A549 (cell line): Measurements from ENCODE around the gene TMEM164. TPM values are rescaled to one million over a fixed set of nuclear protein-coding genes. Genes with fewer than 3 reads are reported as not detected.

Experiments
- ATAC-seq, 2 experiments: fragments of 200-7000 bp in 1 of 2; fragments of >200 bp in 1 of 2; cut with Nextera tagmentation in 1 of 2; cut with Tn5 transposase in 1 of 2; 3 replicates each; pipeline versions ENCODE4 v1.8.0 to v1.9.1; 2018 to 2020; ENCODE audit warnings: mild to moderate bottlenecking in 1 of 2, moderate library complexity in 1 of 2
- CTCF ChIA-PET: fragments of 300-600 bp; sonication (Branson Sonifier 250); formaldehyde crosslinking; extraction: SDS; loops from one replicate; lab custom pipeline; 2021; ENCODE audit warnings: antibody characterized with exemption, inconsistent platforms; lab: Yijun Ruan, JAX
- POLR2A ChIA-PET: fragments of 350-600 bp; formaldehyde crosslinking; extraction: SDS; loops from one replicate; lab custom pipeline; 2021; ENCODE audit warnings: antibody characterized with exemption, inconsistent platforms; lab: Yijun Ruan, JAX
- DNase-seq, 2 experiments: peaks; one replicate each; pipeline versions ENCODE4 v3.0.0 to v3.0.0-alpha.2; 2011 to 2016; ENCODE audit warnings: low read depth in 1 of 2, low spot score in 1 of 2
- FAIRE-seq: peaks from 2 replicates; lab custom pipeline; 2011; peaks lifted over from hg19 to GRCh38; lab: Jason Lieb, UNC
- H3K27ac ChIP-seq, 2 experiments: fragments of >200 bp; sonication (Bioruptor Twin); formaldehyde crosslinking; 3 replicates each; pipeline ENCODE4 v1.5.1; 2016 to 2017
- H3K4me1 ChIP-seq: fragments of >200 bp; sonication (Bioruptor Twin); formaldehyde crosslinking; 3 replicates; pipeline ENCODE4 v1.6.1; 2016
- H3K4me2 ChIP-seq: fragments of >200 bp; sonication (Bioruptor Twin); formaldehyde crosslinking; 3 replicates; pipeline ENCODE4 v1.6.1; 2016
- H3K4me3 ChIP-seq: fragments of >200 bp; sonication (Bioruptor Twin); formaldehyde crosslinking; 3 replicates; pipeline ENCODE4 v1.5.1; 2016
- H3K9me3 ChIP-seq: fragments of >200 bp; sonication (Bioruptor Twin); formaldehyde crosslinking; 3 replicates; pipeline ENCODE4 v1.6.1; 2016
- ATOH8 ChIP-seq: fragments of 250-450 bp; sonication (Bioruptor Pico); IDR thresholded peaks from 2 replicates; pipeline ENCODE4 v1.5.0; 2020; ENCODE audit warnings: low read depth, mild to moderate bottlenecking, moderate library complexity
- CHD2 ChIP-seq: fragments of 150-350 bp; IDR thresholded peaks from 2 replicates; pipeline ENCODE4 v1.6.1; 2014; ENCODE audit warnings: low read length; ENCODE audit not compliant: partially characterized antibody
- CTCF ChIP-seq: fragments of >200 bp; sonication (Bioruptor Twin); formaldehyde crosslinking; IDR thresholded peaks from 3 replicates; pipeline ENCODE4 v1.5.1; 2016
- EHF ChIP-seq: fragments of 250-450 bp; sonication (Bioruptor Pico); IDR thresholded peaks from 2 replicates; pipeline ENCODE4 v1.5.0; 2020; ENCODE audit warnings: mild to moderate bottlenecking
- FOXS1 ChIP-seq: fragments of 250-450 bp; sonication (Bioruptor Pico); IDR thresholded peaks from 2 replicates; pipeline ENCODE4 v1.5.0; 2020; ENCODE audit warnings: mild to moderate bottlenecking, moderate library complexity
- GATA3 ChIP-seq: IDR thresholded peaks from 2 replicates; pipeline ENCODE4 v1.6.1; 2012; ENCODE audit warnings: borderline replicate concordance
- HEYL ChIP-seq: fragments of 250-450 bp; sonication (Bioruptor Pico); IDR thresholded peaks from 2 replicates; pipeline ENCODE4 v1.8.0; 2021; ENCODE audit warnings: mild to moderate bottlenecking, moderate library complexity
- KDM5A ChIP-seq: fragments of 200-600 bp; sonication (generic); IDR thresholded peaks from 2 replicates; pipeline ENCODE4 v1.6.1; 2016; ENCODE audit warnings: antibody characterized with exemption, mild to moderate bottlenecking
- MAX ChIP-seq: IDR thresholded peaks from 2 replicates; pipeline ENCODE4 v1.6.1; 2012
- MAZ ChIP-seq: fragments of 150-350 bp; IDR thresholded peaks from 2 replicates; pipeline ENCODE4 v1.6.1; 2014; ENCODE audit warnings: antibody characterized with exemption, low read depth, low read length, borderline replicate concordance
- NPAS2 ChIP-seq: fragments of 250-450 bp; sonication (Bioruptor Pico); IDR thresholded peaks from 2 replicates; pipeline ENCODE4 v1.8.0; 2022; ENCODE audit warnings: mild to moderate bottlenecking, moderate library complexity, borderline replicate concordance
- NR3C1 ChIP-seq: fragments of >200 bp; sonication (Bioruptor Twin); formaldehyde crosslinking; IDR thresholded peaks from 3 replicates; pipeline ENCODE4 v1.6.1; 2017
- PHF8 ChIP-seq: fragments of 200-600 bp; sonication (generic); IDR thresholded peaks from 2 replicates; pipeline ENCODE4 v1.6.1; 2016; ENCODE audit warnings: low read depth, mild to moderate bottlenecking, antibody characterized with exemption, moderate library complexity, borderline replicate concordance
- POLR2AphosphoS2 ChIP-seq: conservative IDR thresholded peaks from 2 replicates; pipeline ENCODE4 v1.6.1; 2012; ENCODE audit warnings: low read length, improper control_type of control experiment, inconsistent platforms
- RCOR1 ChIP-seq: fragments of 150-350 bp; IDR thresholded peaks from 2 replicates; pipeline ENCODE4 v1.6.1; 2014; ENCODE audit warnings: antibody characterized with exemption, low read length, low read depth
- RNF2 ChIP-seq: fragments of 200-600 bp; sonication (generic); IDR thresholded peaks from 2 replicates; pipeline ENCODE4 v1.6.1; 2016; ENCODE audit warnings: low read depth, mild to moderate bottlenecking, antibody characterized with exemption, moderate library complexity, borderline replicate concordance
- SMC3 ChIP-seq: fragments of >200 bp; sonication (Bioruptor Twin); formaldehyde crosslinking; IDR thresholded peaks from 3 replicates; pipeline ENCODE4 v1.6.1; 2018; ENCODE audit warnings: inconsistent platforms
- TFCP2L1 ChIP-seq: fragments of 250-450 bp; sonication (Bioruptor Pico); IDR thresholded peaks from 2 replicates; pipeline ENCODE4 v1.5.0; 2021; ENCODE audit warnings: mild to moderate bottlenecking
- TP53 ChIP-seq: fragments of 250-450 bp; sonication (Bioruptor Pico); IDR thresholded peaks from 2 replicates; pipeline ENCODE4 v1.5.0; 2021; ENCODE audit warnings: mild to moderate bottlenecking, moderate library complexity
- ZFP36 ChIP-seq: fragments of 450-650 bp; IDR thresholded peaks from 2 replicates; pipeline ENCODE4 v1.6.1; 2014; ENCODE audit warnings: borderline replicate concordance; ENCODE audit not compliant: partially characterized antibody
- WGBS: methylation state at CpG from one replicate; pipeline ENCODE4 v1.1.6; 2017; ENCODE audit errors: missing lambda C conversion rate; 5-methylcytosine and 5-hydroxymethylcytosine counted together
- polyA plus RNA-seq, 4 experiments: library from polyadenylated mRNA; depleted of rRNA in 3 of 4; stranded (reverse); fragments of >200 nt; fragmentation: RNase III in 1 of 4; extraction: RNeasy Plus Mini Kit Qiagen cat#74134 plus additional on column Dnase treatment in 1 of 4; gene quantifications; 2 replicates in 3 of 4; 3 replicates in 1 of 4; pipeline ENCODE4 v1.2.3, GENCODE V29; 2011 to 2017
- TF ChIP-seq, protein P1 (sequence below): fragments of 150-350 bp; IDR thresholded peaks from 2 replicates; pipeline ENCODE4 v1.6.1; 2014; ENCODE audit warnings: low read depth, mild to moderate bottlenecking, low read length
- TF ChIP-seq, protein P2 (sequence below): fragments of >200 bp; sonication (Bioruptor Twin); formaldehyde crosslinking; IDR thresholded peaks from 2 replicates; pipeline ENCODE4 v1.6.1; 2016
- TF ChIP-seq, protein P3 (sequence below): fragments of 250-450 bp; sonication (Bioruptor Pico); IDR thresholded peaks from 2 replicates; pipeline ENCODE4 v1.5.0; 2021; ENCODE audit warnings: mild to moderate bottlenecking, moderate library complexity, borderline replicate concordance

Gene TMEM164
- polyA plus RNA-seq, 2 of the 4 experiments (the other 2 are of a cell fraction), result 32.0 to 43.7 TPM

DNA sequence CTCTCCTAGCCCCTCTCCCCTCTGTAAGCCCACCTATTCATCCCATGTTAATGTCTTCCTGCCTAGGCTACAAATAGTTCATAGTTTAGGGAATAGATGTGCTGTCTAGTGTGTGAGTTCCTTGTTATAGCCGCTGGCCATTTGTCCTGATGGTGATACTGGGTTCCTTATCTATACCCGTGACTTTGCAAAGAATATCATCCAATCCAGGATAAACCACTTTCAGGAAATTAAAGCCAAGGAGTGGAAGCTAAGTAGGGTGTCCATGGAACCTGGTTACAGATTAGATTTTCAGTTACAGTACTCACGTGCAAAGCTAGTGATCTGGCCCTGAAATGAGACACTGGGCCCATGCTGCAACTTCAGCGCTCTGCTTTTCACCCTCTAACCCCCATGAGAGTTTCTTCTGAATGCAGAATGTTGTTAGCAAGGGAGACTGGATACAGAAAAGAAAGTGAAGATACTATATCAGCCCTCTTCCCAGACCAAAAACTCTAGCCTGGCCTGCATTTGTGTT, 111.4 kb downstream of the TMEM164 start:
- peaks cover 7% of the 10 kb centered on the region; the same call in 1 of the 3 replicates for H3K4me1 ChIP-seq
- DNase-seq, result no peak
- H3K4me3 ChIP-seq, result no peak overlapping the region
- WGBS, result 95% methylated on average over 4 of the region's 4 CpGs
- no peak for ATAC-seq
- no peak for FAIRE-seq
- CTCF ChIA-PET, result interaction anchor here (1.4 kb wide), 1 partner anchor 50 kb away, joined by 3 read pairs; no protein-coding TSS in a partner anchor
- TF ChIP-seq KDM5A (no peak), GATA3 (no peak), NR3C1 (no peak), ZFP36 (no peak), MAX (no peak), RNF2 (no peak), TP53 (no peak), PHF8 (no peak)
- TF ChIP-seq, protein P1, sequence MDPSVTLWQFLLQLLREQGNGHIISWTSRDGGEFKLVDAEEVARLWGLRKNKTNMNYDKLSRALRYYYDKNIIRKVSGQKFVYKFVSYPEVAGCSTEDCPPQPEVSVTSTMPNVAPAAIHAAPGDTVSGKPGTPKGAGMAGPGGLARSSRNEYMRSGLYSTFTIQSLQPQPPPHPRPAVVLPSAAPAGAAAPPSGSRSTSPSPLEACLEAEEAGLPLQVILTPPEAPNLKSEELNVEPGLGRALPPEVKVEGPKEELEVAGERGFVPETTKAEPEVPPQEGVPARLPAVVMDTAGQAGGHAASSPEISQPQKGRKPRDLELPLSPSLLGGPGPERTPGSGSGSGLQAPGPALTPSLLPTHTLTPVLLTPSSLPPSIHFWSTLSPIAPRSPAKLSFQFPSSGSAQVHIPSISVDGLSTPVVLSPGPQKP, result no peak
- TF ChIP-seq, all 56 proteins: peak for 0
- H3K4me2 ChIP-seq, result no peak overlapping the region
- no peak overlapping the region for H3K27ac ChIP-seq
- H3K9me3 ChIP-seq, result no peaks in the 10 kb centered on the region
- POLR2A ChIA-PET, result no interaction called here

DNA sequence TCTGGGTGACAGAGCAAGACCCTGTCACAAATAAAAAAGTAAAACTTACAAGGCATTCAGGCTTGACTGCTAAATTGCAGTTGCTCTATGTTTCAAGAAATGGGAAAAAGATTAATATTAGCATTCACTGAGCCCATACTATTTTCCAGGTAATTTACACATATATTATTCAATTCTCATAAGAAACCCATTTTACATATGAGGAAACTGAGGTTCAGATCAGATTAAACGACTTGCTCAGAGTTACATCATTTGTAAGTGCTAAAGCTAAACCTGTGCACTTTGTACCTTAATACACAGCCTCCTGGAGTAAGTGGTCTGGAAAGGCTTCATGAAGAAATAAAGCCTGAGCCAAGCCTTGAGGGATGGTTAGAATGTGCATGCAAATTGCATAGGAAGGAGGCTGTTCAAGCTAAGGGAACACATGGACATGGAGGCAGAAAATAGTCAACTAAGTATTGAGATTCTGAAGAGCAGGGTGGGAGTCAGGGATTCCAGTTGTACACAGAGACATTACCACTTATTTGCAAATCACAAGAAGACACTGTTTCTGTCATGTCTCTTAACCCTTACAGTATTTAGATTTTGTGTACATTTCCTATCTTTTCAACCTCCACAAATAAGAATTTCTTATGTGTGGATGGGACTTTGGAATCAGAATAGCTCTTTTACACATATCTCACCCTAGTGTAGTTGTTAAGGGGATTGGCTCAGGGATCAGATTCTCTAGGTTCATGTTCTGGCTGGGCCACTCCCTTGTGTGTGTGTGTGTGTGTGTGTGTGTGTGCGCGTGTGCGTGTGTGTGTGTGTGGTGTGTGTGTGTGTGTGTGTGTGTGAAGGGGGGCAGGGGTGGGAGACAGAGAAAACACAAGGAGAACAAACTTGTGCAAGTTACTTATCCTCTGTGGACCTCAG, 113.4 kb downstream of the TMEM164 start:
- H3K4me2 ChIP-seq, result no peak overlapping the region
- CTCF ChIA-PET, result interaction anchor here (0.7 to 1.4 kb wide), 5 partner anchors 10 to 292 kb away, joined by 3 to 6 read pairs (median 3); no protein-coding TSS in a partner anchor
- TF ChIP-seq MAZ (no peak), CTCF (no peak), NPAS2 (CRISPR knock-in tag) (no peak), POLR2AphosphoS2 (no peak), FOXS1 (CRISPR knock-in tag) (no peak), TFCP2L1 (CRISPR knock-in tag) (no peak), SMC3 (no peak), MAX (no peak), HEYL (CRISPR knock-in tag) (no peak), EHF (CRISPR knock-in tag) (no peak), KDM5A (no peak), RCOR1 (no peak), ATOH8 (CRISPR knock-in tag) (no peak), GATA3 (no peak), CHD2 (no peak)
- TF ChIP-seq, protein P2, sequence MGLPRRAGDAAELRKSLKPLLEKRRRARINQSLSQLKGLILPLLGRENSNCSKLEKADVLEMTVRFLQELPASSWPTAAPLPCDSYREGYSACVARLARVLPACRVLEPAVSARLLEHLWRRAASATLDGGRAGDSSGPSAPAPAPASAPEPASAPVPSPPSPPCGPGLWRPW, result no peak
- TF ChIP-seq, protein P3, sequence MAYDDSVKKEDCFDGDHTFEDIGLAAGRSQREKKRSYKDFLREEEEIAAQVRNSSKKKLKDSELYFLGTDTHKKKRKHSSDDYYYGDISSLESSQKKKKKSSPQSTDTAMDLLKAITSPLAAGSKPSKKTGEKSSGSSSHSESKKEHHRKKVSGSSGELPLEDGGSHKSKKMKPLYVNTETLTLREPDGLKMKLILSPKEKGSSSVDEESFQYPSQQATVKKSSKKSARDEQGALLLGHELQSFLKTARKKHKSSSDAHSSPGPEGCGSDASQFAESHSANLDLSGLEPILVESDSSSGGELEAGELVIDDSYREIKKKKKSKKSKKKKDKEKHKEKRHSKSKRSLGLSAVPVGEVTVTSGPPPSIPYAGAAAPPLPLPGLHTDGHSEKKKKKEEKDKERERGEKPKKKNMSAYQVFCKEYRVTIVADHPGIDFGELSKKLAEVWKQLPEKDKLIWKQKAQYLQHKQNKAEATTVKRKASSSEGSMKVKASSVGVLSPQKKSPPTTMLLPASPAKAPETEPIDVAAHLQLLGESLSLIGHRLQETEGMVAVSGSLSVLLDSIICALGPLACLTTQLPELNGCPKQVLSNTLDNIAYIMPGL (CRISPR knock-in tag), result no peak
- TF ChIP-seq, all 56 proteins: peak for 0
- Histone ChIP-seq H3K4me1 (peaks cover 20% of the 10 kb centered on the region), H3K4me3 (no peak overlapping the region), H3K27ac (peak overlapping the region; percentile 16 to 39; a peak in 2 of 6 replicates), H3K9me3 (no peaks in the 10 kb centered on the region)
- no peak for ATAC-seq
- FAIRE-seq, result peak; percentile 89
- DNase-seq, result no peak
- 42% methylated on average over 2 of the region's 4 CpGs for WGBS
- POLR2A ChIA-PET, result no interaction called here
